Measurements from ENCODE around the gene SHISAL1. TPM values are rescaled to one million over a fixed set of nuclear protein-coding genes. Genes with fewer than 3 reads are reported as not detected.

The SHISAL1 gene
- total RNA-seq, 1 donor from 2014 or later, result 3.2 TPM

DNA sequence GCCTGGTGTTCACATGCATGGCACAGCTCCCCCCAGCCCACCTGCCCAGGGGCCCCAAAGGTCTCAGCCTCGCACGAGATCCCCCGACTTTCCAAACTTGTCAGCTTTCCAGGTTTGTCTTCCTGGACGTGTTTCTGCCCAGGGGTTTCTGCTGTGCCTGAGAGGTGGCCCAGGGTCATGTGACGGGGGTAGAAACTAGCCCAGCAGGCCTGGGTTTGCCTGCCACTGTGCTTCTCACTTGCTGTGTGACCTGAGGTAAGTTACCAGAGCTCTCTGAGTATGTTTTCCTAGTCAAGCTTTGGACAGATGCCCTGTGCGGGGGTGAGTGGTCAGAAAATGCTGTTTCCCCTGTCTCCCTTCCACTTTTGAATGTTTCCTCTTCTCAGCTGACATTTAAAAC, 38.3 kb upstream of the SHISAL1 start:
- peaks cover 34% of the 10 kb centered on the region for H3K4me1 Mint-ChIP-seq (ENCODE audit: low read depth, unreplicated experiment)
- no peaks in the 10 kb centered on the region for H3K36me3 Mint-ChIP-seq (ENCODE audit: unreplicated experiment)
- no peak for DNase-seq
- H3K27me3 Mint-ChIP-seq (ENCODE audit: unreplicated experiment), result peaks cover 13% of the 10 kb centered on the region
- H3K4me3 Mint-ChIP-seq (ENCODE audit: unreplicated experiment), result no peak overlapping the region
- H3K9me3 Mint-ChIP-seq (ENCODE audit: unreplicated experiment), result peaks cover 8% of the 10 kb centered on the region
- H3K27ac Mint-ChIP-seq (ENCODE audit: unreplicated experiment), result peak overlapping the region; percentile 59
- TF ChIP-seq, protein P1, sequence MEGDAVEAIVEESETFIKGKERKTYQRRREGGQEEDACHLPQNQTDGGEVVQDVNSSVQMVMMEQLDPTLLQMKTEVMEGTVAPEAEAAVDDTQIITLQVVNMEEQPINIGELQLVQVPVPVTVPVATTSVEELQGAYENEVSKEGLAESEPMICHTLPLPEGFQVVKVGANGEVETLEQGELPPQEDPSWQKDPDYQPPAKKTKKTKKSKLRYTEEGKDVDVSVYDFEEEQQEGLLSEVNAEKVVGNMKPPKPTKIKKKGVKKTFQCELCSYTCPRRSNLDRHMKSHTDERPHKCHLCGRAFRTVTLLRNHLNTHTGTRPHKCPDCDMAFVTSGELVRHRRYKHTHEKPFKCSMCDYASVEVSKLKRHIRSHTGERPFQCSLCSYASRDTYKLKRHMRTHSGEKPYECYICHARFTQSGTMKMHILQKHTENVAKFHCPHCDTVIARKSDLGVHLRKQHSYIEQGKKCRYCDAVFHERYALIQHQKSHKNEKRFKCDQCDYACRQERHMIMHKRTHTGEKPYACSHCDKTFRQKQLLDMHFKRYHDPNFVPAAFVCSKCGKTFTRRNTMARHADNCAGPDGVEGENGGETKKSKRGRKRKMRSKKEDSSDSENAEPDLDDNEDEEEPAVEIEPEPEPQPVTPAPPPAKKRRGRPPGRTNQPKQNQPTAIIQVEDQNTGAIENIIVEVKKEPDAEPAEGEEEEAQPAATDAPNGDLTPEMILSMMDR (IDR thresholded peaks at IDR 0.05; ENCODE audit: partially characterized antibody, unreplicated experiment), result no peak

DNA sequence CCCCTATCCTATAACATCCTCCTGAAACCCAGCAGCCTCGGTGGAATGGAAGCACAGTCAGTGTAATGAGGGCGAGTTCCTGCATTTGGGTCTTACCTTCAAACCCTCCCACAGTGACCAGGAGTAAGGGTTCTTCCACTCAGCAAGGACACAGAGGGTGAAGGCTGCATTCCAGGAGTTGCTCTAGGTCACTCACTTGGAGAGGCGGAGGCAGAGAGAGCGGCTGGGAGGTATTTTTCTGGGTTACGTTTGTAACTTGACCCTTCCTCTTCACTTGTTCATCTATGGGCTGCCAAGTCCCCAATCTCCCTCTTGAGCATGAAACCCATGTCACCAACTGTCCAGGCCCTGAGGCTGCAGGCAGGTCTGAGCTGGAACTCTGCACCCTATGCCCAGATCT, 36.8 kb upstream of the SHISAL1 start:
- no peak overlapping the region for H3K4me3 Mint-ChIP-seq (ENCODE audit: unreplicated experiment)
- peaks cover 6% of the 10 kb centered on the region for H3K9me3 Mint-ChIP-seq (ENCODE audit: unreplicated experiment)
- peaks cover 28% of the 10 kb centered on the region for H3K4me1 Mint-ChIP-seq (ENCODE audit: low read depth, unreplicated experiment)
- no peak for DNase-seq
- H3K36me3 Mint-ChIP-seq (ENCODE audit: unreplicated experiment), result no peaks in the 10 kb centered on the region
- H3K27ac Mint-ChIP-seq (ENCODE audit: unreplicated experiment), result no peak overlapping the region
- peaks cover 6% of the 10 kb centered on the region for H3K27me3 Mint-ChIP-seq (ENCODE audit: unreplicated experiment)
- TF ChIP-seq, protein P1 (IDR thresholded peaks at IDR 0.05; ENCODE audit: partially characterized antibody, unreplicated experiment), result no peak

DNA sequence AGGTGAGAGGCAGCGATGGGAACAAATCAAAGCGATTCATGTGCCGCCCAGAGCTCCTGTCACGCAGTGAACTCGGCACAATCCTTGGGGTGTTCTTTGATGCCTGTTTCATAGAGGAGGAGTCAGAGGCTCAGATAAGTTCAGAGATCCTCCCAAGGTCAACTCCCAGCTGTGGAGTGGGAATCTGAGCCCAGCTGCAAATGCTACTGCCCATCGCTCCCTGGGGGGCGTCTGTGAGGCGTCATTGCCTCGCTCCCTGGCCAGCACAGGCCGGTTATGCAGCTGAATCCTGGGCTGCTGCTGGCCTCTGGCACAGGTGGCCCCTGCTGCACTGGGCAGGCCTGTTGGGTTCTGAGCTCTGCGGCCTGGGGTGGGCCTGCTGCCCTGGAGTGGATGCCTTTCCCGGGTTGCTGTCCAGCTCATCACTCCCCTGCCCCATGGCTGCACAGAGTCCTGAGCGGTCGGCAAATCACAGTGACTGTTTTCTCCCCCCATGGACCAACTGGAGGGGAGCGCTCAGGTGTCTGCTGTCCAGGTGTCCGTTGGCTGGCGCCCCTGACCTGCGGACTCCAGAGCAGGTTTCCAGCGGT, 36.3 kb upstream of the SHISAL1 start:
- H3K4me3 Mint-ChIP-seq (ENCODE audit: unreplicated experiment), result no peak overlapping the region
- no peak overlapping the region for H3K27ac Mint-ChIP-seq (ENCODE audit: unreplicated experiment)
- DNase-seq, result peak; percentile 63
- H3K9me3 Mint-ChIP-seq (ENCODE audit: unreplicated experiment), result peaks cover 6% of the 10 kb centered on the region
- no peaks in the 10 kb centered on the region for H3K36me3 Mint-ChIP-seq (ENCODE audit: unreplicated experiment)
- peaks cover 3% of the 10 kb centered on the region for H3K27me3 Mint-ChIP-seq (ENCODE audit: unreplicated experiment)
- H3K4me1 Mint-ChIP-seq (ENCODE audit: low read depth, unreplicated experiment), result peaks cover 23% of the 10 kb centered on the region
- TF ChIP-seq, protein P1 (IDR thresholded peaks at IDR 0.05; ENCODE audit: partially characterized antibody, unreplicated experiment), result no peak

DNA sequence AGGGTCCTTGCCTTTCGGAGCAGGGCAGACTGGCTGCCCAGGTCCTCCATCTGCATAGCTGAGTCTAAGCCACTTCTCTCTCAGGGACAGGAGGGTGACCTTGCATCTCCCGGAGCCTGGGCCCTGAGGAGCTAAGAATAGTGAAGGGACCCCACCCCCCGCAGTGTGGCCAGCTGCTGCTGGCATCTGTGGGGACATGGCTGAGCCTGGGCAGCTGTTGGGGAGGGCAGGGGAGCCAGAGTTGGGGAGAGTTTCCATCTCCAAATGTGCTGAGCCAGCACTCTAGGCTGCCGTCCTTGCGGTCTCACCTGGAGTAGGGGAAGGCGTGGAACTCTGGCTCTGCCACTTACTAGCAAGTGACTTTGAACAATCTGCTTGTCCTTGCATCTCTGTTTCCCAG, 34.8 kb upstream of the SHISAL1 start:
- DNase-seq, result no peak
- TF ChIP-seq, protein P1 (IDR thresholded peaks at IDR 0.05; ENCODE audit: partially characterized antibody, unreplicated experiment), result no peak
- no peak overlapping the region for H3K27ac Mint-ChIP-seq (ENCODE audit: unreplicated experiment)
- H3K27me3 Mint-ChIP-seq (ENCODE audit: unreplicated experiment), result peaks cover 6% of the 10 kb centered on the region
- H3K36me3 Mint-ChIP-seq (ENCODE audit: unreplicated experiment), result no peaks in the 10 kb centered on the region
- no peak overlapping the region for H3K4me3 Mint-ChIP-seq (ENCODE audit: unreplicated experiment)
- H3K4me1 Mint-ChIP-seq (ENCODE audit: low read depth, unreplicated experiment), result peaks cover 22% of the 10 kb centered on the region
- peaks cover 6% of the 10 kb centered on the region for H3K9me3 Mint-ChIP-seq (ENCODE audit: unreplicated experiment)

DNA sequence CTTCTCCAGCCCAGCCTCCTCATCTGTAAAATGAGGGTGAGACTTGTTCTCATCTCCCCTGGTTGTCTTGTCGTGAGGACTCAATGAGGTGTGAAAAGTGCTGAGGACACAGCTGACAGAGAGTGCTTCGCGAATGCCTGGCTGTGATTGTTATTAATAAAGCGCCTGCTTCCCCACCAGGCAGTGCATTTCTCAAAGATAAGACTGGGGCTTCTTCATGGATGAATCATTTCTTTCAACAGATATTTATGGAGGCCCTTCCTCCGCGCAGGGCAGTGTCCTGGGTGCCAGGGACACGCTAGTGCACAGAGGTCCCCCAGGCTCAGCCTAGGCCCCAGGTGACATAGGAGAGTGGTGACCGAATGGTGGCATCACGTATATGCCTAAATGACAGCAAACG, 34.3 kb upstream of the SHISAL1 start:
- Mint-ChIP-seq H3K27me3 (ENCODE audit: unreplicated experiment) (peaks cover 6% of the 10 kb centered on the region), H3K27ac (ENCODE audit: unreplicated experiment) (peak overlapping the region; percentile 1), H3K4me3 (ENCODE audit: unreplicated experiment) (no peak overlapping the region), H3K36me3 (ENCODE audit: unreplicated experiment) (no peaks in the 10 kb centered on the region), H3K9me3 (ENCODE audit: unreplicated experiment) (peaks cover 6% of the 10 kb centered on the region), H3K4me1 (ENCODE audit: low read depth, unreplicated experiment) (peaks cover 22% of the 10 kb centered on the region)
- no peak for DNase-seq
- TF ChIP-seq, protein P1 (IDR thresholded peaks at IDR 0.05; ENCODE audit: partially characterized antibody, unreplicated experiment), result no peak

All from glutamatergic neuron (in vitro differentiated cells).